ENCODE results near the gene TMEM234. TPM values are rescaled to one million over a fixed set of nuclear protein-coding genes. Genes with fewer than 3 reads are reported as not detected.

Gene TMEM234
- total RNA-seq, 1 donor from 2014 or later: 27.9 TPM

DNA sequence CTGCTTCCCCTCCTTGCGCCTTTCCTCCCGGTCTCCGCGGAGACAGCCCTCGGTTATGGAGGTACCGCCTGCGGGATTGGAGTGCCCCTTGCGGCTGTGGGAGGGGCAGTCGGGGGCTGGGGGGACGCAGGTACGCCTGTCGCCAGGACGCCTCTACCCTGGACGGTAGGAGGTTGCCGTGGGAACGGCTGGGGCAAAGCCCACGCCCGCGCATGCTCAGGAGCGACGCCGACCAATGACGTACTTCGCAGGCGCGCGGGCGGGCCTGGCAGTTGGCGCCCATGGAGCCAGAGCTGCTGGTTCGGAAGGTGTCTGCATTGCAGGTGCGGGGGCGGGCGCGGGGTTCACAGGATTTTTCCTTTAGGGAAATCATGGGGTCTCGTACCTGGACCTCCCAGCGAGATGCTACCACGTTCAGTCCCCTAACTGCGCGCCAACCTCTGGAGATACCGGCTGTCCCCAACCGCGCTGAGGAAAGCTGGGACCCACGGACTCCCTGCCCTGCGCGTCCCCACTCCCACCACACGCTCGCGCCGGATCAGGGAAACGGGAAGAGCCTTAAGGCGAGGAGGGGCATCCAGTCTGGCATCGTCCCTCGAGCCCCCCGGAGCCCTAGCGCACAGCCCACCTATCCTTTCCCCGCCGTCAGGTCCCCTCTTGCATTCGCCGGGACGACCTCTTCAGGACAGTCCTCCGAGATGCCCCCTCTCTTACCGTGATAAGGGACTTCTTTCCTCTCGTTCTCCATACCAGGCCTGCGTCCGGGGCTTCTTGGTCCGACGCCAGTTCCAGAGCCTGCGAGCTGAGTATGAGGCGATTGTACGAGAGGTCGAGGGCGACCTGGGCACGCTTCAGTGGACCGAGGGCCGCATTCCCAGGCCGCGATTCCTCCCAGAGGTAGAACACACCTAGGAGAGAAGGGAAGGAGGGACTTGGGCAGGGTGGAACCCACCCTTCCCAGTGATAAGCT is 16.5 kb downstream of the TMEM234 start, which contains the start of gene IQCC:
Gene IQCC (plus strand): TSS at position 271 of the 970 bp plus-strand sequence. CDS start 11 bp downstream, at position 282.
- Mint-ChIP-seq H3K27ac (ENCODE audit: unreplicated experiment) (peak within 1 kb of the TSS; percentile 84), H3K9me3 (ENCODE audit: unreplicated experiment) (no peaks in the 10 kb centered on the region), H3K4me1 (ENCODE audit: unreplicated experiment) (peaks cover 22% of the 10 kb centered on the region), H3K4me3 (ENCODE audit: unreplicated experiment) (peak within 1 kb of the TSS; percentile 85), H3K36me3 (ENCODE audit: unreplicated experiment) (no peaks in the 10 kb centered on the region), H3K27me3 (ENCODE audit: unreplicated experiment) (no peaks in the 10 kb centered on the region)
- TF ChIP-seq, protein P1, sequence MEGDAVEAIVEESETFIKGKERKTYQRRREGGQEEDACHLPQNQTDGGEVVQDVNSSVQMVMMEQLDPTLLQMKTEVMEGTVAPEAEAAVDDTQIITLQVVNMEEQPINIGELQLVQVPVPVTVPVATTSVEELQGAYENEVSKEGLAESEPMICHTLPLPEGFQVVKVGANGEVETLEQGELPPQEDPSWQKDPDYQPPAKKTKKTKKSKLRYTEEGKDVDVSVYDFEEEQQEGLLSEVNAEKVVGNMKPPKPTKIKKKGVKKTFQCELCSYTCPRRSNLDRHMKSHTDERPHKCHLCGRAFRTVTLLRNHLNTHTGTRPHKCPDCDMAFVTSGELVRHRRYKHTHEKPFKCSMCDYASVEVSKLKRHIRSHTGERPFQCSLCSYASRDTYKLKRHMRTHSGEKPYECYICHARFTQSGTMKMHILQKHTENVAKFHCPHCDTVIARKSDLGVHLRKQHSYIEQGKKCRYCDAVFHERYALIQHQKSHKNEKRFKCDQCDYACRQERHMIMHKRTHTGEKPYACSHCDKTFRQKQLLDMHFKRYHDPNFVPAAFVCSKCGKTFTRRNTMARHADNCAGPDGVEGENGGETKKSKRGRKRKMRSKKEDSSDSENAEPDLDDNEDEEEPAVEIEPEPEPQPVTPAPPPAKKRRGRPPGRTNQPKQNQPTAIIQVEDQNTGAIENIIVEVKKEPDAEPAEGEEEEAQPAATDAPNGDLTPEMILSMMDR (IDR thresholded peaks at IDR 0.05): no peak
- peak; percentile 95 for DNase-seq (ENCODE audit: extremely low spot score, unreplicated experiment)

DNA sequence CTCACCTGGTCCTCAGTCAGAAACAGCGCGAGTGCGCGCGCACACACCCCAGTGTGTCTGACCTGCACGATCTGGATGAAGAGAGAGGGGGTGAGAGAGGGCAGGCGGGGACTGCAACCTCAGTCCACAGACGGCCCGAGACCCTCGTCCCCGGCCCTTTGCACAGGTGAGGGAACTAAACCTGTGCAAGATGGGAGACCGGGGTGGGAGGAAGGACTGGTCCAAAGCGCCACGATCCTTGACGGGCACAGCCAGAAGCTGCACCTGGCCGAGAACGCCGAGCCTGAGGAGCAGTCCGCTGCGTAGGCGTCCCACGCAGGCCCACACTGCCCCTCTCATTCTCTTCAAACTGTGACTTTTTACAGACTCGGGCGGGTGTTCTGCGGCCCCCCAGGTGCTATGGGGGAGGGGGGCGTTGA is 17.2 kb downstream of the TMEM234 start:
- Mint-ChIP-seq H3K4me3 (ENCODE audit: unreplicated experiment) (peak overlapping the region; percentile 85), H3K36me3 (ENCODE audit: unreplicated experiment) (no peaks in the 10 kb centered on the region), H3K27me3 (ENCODE audit: unreplicated experiment) (no peaks in the 10 kb centered on the region), H3K9me3 (ENCODE audit: unreplicated experiment) (no peaks in the 10 kb centered on the region), H3K4me1 (ENCODE audit: unreplicated experiment) (peaks cover 26% of the 10 kb centered on the region), H3K27ac (ENCODE audit: unreplicated experiment) (peak overlapping the region; percentile 84)
- DNase-seq (ENCODE audit: extremely low spot score, unreplicated experiment): no peak
- TF ChIP-seq, protein P1 (IDR thresholded peaks at IDR 0.05): no peak

DNA sequence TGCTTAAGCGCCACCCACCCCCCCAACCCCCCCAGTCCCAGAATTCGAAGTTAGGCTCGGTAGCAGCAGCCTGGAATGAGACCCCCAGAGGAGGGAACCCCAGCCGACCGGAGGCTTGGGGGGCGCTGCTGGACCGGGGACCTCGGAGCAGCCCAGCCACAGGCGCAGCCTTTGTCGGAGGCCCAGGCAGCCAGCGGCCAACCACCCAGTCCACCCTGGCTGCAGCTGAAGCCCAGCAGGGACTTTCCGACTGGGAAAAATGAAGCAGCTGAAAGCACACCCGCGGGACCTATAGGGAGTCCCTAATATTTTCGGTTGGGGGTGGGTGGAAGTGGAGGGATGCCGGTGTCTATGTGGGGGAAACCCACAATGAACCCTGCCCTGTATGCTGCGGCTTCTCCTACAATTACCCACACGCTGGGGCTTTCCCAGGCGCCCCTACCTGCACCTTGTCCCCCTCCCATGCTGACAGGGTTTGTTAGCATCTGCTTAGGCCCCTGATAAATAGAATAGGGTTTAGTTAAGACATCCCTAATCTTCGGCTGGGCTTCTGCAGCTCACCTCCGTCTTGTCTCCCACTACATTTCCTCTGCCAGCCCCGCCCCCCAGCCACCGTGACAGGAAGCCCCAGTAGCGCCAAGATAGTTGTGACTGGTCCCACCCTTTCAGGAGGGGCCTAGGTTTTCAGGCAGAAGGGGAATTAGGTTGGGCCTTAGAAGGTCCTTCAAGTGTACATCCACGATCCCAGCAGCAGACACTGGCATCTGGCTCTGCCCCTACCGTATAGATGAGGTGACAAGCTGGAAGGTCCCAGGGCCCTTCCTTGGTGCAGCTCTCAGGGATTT is 20.9 kb downstream of the TMEM234 start:
- no peak for DNase-seq (ENCODE audit: extremely low spot score, unreplicated experiment)
- Mint-ChIP-seq H3K27me3 (ENCODE audit: unreplicated experiment) (no peaks in the 10 kb centered on the region), H3K9me3 (ENCODE audit: unreplicated experiment) (no peaks in the 10 kb centered on the region), H3K4me1 (ENCODE audit: unreplicated experiment) (peaks cover 43% of the 10 kb centered on the region), H3K27ac (ENCODE audit: unreplicated experiment) (peak overlapping the region; percentile 96), H3K4me3 (ENCODE audit: unreplicated experiment) (peak overlapping the region; percentile 88), H3K36me3 (ENCODE audit: unreplicated experiment) (peaks cover 4% of the 10 kb centered on the region)
- TF ChIP-seq, protein P1 (IDR thresholded peaks at IDR 0.05): peak; percentile 20

DNA sequence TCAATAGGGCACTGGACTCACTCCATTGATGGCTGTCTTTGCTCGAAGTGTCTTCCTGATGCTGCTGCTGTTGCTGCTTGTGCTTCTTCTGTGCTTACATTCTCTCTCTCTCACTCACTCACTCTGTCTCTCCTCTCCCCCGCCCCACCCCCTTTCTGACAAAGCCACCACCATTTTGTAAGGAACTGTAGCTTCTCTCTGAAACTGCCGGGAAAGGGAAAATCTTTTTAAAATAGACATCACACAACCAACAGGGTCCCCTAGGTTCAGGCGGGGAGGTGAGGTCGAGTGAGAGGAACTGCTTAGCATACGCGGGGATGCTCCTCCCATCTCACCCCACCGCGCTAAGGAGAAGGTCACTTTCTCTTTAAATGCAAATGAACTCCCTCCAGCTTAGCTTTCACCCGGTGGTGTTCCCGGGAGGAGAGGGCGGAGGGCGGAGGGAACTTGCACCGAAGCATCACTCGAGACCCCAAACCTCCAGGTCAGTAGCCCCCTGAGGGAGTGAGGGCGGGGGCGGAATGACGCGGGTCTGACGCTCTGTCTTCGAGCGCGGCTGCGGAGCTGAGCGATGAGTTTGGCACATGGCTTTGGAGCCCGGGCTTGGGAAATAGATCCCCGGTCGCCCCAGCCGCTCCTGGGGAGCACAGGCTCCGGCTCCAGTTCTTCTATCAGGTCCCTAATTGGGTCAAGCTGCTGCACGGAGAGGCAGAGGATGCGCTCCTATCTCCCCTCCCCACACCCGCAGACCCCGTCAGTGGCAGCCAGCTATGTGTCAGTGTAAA is 21.7 kb downstream of the TMEM234 start, which contains the start of gene CCDC28B:
Gene CCDC28B (plus strand): TSS at position 370 of the 785 bp plus-strand sequence. CDS start 1,341 bp downstream, outside the sequence.
- Mint-ChIP-seq H3K4me1 (ENCODE audit: unreplicated experiment) (peaks cover 35% of the 10 kb centered on the region), H3K9me3 (ENCODE audit: unreplicated experiment) (no peaks in the 10 kb centered on the region), H3K27ac (ENCODE audit: unreplicated experiment) (peak within 1 kb of the TSS; percentile 96), H3K4me3 (ENCODE audit: unreplicated experiment) (peak within 1 kb of the TSS; percentile 88), H3K36me3 (ENCODE audit: unreplicated experiment) (peaks cover 5% of the 10 kb centered on the region), H3K27me3 (ENCODE audit: unreplicated experiment) (no peaks in the 10 kb centered on the region)
- TF ChIP-seq, protein P1 (IDR thresholded peaks at IDR 0.05): no peak
- no peak for DNase-seq (ENCODE audit: extremely low spot score, unreplicated experiment)

All from osteocyte (in vitro differentiated cells).